ENCODE data around the gene PIGK. TPM values are rescaled to one million over a fixed set of nuclear protein-coding genes. Genes with fewer than 3 reads are reported as not detected.

Gene PIGK
- total RNA-seq, 4 donors from 2014 or later = 23.5 to 41.0 (median 28.3) TPM

DNA sequence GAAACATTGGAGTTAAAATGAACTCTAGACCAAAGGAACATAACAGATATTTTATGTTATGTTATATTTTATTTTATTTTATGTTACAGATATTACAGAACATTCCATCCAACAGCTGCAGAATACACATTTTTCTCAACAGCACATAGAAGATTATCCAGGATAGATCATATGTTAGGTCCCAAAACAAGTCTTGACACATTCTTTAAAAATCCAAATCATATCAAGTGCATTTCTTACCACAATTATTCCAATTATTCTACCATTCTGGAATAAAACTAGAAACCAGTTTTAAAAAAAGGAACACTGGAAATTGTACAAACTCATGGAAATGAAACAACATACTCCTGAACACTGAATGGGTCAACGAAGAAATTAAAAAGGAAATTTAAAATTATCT lies 30.9 kb upstream of the PIGK start:
- WGBS, 2 donors = 93 to 97% methylated on average over 1 of the region's 1 CpG
- intact Hi-C loops (cut with DNase I) = no loop called here
- TF ChIP-seq, protein P1, sequence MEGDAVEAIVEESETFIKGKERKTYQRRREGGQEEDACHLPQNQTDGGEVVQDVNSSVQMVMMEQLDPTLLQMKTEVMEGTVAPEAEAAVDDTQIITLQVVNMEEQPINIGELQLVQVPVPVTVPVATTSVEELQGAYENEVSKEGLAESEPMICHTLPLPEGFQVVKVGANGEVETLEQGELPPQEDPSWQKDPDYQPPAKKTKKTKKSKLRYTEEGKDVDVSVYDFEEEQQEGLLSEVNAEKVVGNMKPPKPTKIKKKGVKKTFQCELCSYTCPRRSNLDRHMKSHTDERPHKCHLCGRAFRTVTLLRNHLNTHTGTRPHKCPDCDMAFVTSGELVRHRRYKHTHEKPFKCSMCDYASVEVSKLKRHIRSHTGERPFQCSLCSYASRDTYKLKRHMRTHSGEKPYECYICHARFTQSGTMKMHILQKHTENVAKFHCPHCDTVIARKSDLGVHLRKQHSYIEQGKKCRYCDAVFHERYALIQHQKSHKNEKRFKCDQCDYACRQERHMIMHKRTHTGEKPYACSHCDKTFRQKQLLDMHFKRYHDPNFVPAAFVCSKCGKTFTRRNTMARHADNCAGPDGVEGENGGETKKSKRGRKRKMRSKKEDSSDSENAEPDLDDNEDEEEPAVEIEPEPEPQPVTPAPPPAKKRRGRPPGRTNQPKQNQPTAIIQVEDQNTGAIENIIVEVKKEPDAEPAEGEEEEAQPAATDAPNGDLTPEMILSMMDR (IDR thresholded peaks at IDR 0.05) = no peak
- TF ChIP-seq POLR2A (IDR thresholded peaks at IDR 0.05) = no peak
- no peak for DNase-seq
- H3K27ac ChIP-seq = no peak overlapping the region
- no peaks in the 10 kb centered on the region for H3K4me1 ChIP-seq
- no peak overlapping the region for H3K4me3 ChIP-seq (replicated peaks in 1 of 3)
- no peaks in the 10 kb centered on the region for H3K27me3 ChIP-seq
- H3K9me3 ChIP-seq = no peaks in the 10 kb centered on the region
- no peaks in the 10 kb centered on the region for H3K36me3 ChIP-seq

DNA sequence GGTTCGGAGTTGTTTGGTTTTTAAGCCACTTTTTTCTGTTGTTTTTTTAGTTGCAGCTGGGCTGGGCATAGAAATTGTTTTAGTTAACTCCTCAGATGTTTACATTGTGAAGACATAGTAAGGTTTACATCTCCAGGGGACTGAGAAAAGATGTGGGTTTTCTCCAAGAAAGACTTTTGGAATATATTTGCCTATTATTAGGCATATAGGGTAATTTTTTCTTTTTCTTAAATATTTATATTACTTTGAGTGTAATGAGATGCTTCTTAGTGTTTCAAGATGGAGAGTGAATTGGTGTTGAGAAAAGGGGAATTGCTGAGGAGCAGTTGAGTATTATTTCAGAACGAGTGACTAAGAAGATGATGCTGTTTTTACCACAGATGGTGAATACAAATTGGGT lies 26.6 kb upstream of the PIGK start:
- no peaks in the 10 kb centered on the region for H3K36me3 ChIP-seq
- no peaks in the 10 kb centered on the region for H3K27me3 ChIP-seq
- no peak overlapping the region for H3K27ac ChIP-seq
- H3K9me3 ChIP-seq = no peaks in the 10 kb centered on the region
- 38 to 51% methylated on average over 2 of the region's 2 CpGs for WGBS, 2 donors
- no peaks in the 10 kb centered on the region for H3K4me1 ChIP-seq
- TF ChIP-seq, protein P1 (IDR thresholded peaks at IDR 0.05) = no peak
- no peak for TF ChIP-seq POLR2A (IDR thresholded peaks at IDR 0.05)
- H3K4me3 ChIP-seq (replicated peaks in 1 of 3) = no peak overlapping the region
- no peak for DNase-seq
- intact Hi-C loops (cut with DNase I) = no loop called here

DNA sequence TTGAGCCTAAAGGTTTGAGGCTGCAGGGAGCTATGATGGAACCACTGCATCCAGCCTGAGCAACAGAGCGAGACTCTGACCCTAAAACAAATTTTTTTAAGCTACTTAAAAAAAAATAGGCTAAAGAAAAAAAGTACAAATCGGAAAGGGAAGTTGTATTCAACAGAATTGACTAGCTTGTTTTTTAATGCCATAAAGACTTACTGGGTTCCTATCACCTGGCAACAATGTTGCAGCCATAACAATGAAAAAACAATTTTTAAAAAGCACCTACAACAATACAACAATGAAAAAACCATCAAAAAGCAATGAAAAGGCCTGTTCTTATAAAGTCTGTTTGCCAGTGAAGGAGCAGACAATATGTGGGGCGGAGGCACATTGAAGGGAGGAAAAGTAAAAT lies 20.1 kb upstream of the PIGK start:
- TF ChIP-seq POLR2A (IDR thresholded peaks at IDR 0.05) = no peak
- TF ChIP-seq, protein P1 (IDR thresholded peaks at IDR 0.05) = no peak
- Histone ChIP-seq H3K4me3 (replicated peaks in 1 of 3) (no peak overlapping the region), H3K9me3 (no peaks in the 10 kb centered on the region), H3K4me1 (no peaks in the 10 kb centered on the region), H3K27me3 (no peaks in the 10 kb centered on the region), H3K27ac (no peak overlapping the region), H3K36me3 (no peaks in the 10 kb centered on the region)
- intact Hi-C loops (cut with DNase I) = no loop called here
- WGBS, 2 donors = 74 to 87% methylated on average over 3 of the region's 3 CpGs
- DNase-seq = no peak

DNA sequence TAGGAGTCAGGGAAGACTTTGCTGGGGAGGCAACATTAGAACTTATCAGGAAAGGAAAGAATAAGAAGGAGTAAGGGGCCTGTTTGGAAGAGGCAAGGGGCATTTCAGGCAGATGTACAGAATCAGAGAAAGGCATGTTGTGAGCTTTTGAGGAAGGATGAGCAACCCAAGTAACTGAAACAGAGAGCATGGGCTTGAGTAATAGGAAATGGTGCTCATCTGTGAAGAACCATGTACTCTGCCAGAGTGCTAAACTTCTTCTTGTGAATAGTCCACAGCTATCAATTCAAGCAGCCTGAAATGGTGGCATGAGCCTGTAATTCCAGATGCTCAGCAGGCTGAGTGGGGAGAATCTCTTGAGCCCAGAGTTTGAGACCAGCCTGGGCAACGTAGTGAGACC lies 19.2 kb upstream of the PIGK start:
- WGBS, 2 donors = 82 to 90% methylated on average over 1 of the region's 1 CpG
- Histone ChIP-seq H3K27ac (no peak overlapping the region), H3K9me3 (no peaks in the 10 kb centered on the region), H3K27me3 (no peaks in the 10 kb centered on the region), H3K36me3 (no peaks in the 10 kb centered on the region), H3K4me3 (replicated peaks in 1 of 3) (no peak overlapping the region), H3K4me1 (no peaks in the 10 kb centered on the region)
- TF ChIP-seq, protein P1 (IDR thresholded peaks at IDR 0.05) = no peak
- TF ChIP-seq POLR2A (IDR thresholded peaks at IDR 0.05) = no peak
- intact Hi-C loops (cut with DNase I) = no loop called here
- DNase-seq = no peak

DNA sequence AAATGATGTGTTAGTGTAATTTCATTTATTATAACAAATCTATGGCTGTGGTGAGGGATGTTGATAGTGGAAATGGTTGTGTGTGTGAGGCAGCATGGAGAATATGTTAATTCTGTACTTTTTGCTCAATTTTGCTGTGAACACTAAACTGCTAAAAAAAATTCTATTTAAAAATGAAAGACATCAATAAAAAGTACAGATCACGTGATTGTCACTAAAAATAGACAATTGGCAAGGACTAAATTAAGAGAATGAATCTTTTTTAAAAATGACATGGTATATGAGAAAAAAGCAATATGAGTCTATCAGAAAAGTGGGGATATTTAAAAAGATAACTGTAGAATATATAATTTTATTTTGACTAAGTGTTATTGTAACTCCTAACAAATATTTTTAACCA lies 15.7 kb upstream of the PIGK start:
- H3K36me3 ChIP-seq = no peaks in the 10 kb centered on the region
- TF ChIP-seq, protein P1 (IDR thresholded peaks at IDR 0.05) = no peak
- TF ChIP-seq POLR2A (IDR thresholded peaks at IDR 0.05) = no peak
- H3K9me3 ChIP-seq = no peaks in the 10 kb centered on the region
- H3K4me1 ChIP-seq = no peaks in the 10 kb centered on the region
- DNase-seq = no peak
- H3K27me3 ChIP-seq = no peaks in the 10 kb centered on the region
- no peak overlapping the region for H3K27ac ChIP-seq
- no peak overlapping the region for H3K4me3 ChIP-seq (replicated peaks in 1 of 3)
- WGBS, 2 donors = 72 to 74% methylated on average over 1 of the region's 1 CpG
- intact Hi-C loops (cut with DNase I) = no loop called here
